ENCODE measurements around the gene ZBTB20.

- TF ChIP-seq POLR2A (IDR thresholded peaks at IDR 0.05; ENCODE audit: low read depth, low read length) (no peak), CTCF (conservative IDR thresholded peaks at IDR 0.05; ENCODE audit: low read depth, low read length) (no peak), USF2 (IDR thresholded peaks at IDR 0.05; ENCODE audit: low read depth, low read length) (no peak), SMC3 (IDR thresholded peaks at IDR 0.05; ENCODE audit: low read depth, low read length) (no peak), MAFK (IDR thresholded peaks at IDR 0.05; ENCODE audit: low read depth, low read length) (no peak), ELK1 (IDR thresholded peaks at IDR 0.05; ENCODE audit: borderline replicate concordance, low read depth, low read length) (no peak), RFX5 (IDR thresholded peaks at IDR 0.05; ENCODE audit: low read depth, low read length) (no peak)
Measured at GRCh38 chr3:114586119-114586518, 561.0 kb downstream of the ZBTB20 start.

Measured in IMR-90 (cell line).